Measurements from ENCODE around the gene CCDC154.

DNA sequence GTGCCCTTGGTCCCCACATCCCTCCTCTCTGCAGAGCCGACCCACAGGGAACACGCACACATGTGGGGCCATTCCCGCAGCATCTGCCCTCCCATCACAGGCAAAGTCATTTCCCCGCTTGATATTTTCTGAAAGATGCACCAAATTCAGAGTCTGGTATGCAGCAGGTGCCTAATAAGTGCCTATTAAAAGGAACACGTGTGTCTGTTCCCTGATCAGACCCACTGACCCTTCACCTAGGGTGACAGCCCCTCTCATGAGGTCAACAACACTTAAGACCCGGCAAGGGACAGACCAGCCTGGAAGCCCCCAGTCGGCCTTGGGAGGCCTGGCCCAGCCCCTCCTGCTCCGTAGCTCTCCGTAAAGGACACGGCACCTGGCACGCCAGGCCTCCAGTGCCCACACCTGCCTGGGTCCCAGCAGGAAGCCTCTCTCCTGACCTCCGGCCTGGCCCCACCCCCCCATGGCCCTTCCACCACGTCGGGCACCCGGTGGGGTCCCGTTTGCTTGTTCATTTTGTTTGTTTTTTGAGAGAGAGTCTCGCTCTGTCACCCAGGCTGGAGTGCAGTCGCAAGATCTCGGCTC, 49.9 kb downstream of the CCDC154 start:
- TF ChIP-seq, protein P1, sequence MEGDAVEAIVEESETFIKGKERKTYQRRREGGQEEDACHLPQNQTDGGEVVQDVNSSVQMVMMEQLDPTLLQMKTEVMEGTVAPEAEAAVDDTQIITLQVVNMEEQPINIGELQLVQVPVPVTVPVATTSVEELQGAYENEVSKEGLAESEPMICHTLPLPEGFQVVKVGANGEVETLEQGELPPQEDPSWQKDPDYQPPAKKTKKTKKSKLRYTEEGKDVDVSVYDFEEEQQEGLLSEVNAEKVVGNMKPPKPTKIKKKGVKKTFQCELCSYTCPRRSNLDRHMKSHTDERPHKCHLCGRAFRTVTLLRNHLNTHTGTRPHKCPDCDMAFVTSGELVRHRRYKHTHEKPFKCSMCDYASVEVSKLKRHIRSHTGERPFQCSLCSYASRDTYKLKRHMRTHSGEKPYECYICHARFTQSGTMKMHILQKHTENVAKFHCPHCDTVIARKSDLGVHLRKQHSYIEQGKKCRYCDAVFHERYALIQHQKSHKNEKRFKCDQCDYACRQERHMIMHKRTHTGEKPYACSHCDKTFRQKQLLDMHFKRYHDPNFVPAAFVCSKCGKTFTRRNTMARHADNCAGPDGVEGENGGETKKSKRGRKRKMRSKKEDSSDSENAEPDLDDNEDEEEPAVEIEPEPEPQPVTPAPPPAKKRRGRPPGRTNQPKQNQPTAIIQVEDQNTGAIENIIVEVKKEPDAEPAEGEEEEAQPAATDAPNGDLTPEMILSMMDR (IDR thresholded peaks at IDR 0.05) = no peak
- TF ChIP-seq POLR2A (IDR thresholded peaks at IDR 0.05) (no peak), EP300 (IDR thresholded peaks at IDR 0.05) (no peak), POLR2AphosphoS5 (IDR thresholded peaks at IDR 0.05) (no peak)
